HepG2 (cell line): ENCODE measurements around the gene RGS7. TPM values are rescaled to one million over a fixed set of nuclear protein-coding genes. Genes with fewer than 3 reads are reported as not detected.

Experiments used
- ATAC-seq: fragments of 200-7000 bp; cut with Tn5 transposase; 3 replicates; pipeline ENCODE4 v1.9.1; 2020; ENCODE audit warnings: mild to moderate bottlenecking, moderate library complexity
- BruUV-seq: library from RNA; stranded (reverse); fragments of 400-500 nt; replicated peaks from 2 replicates; lab custom pipeline; 2021; lab: Mats Ljungman, UMichigan
- CTCF ChIA-PET: fragments of 300-600 bp; formaldehyde crosslinking; extraction: SDS; loops from one replicate; lab custom pipeline; 2021; ENCODE audit warnings: low total read pairs, inconsistent platforms, low intra/inter-chr PET ratio; lab: Yijun Ruan, JAX
- POLR2A ChIA-PET: fragments of 350-600 bp; sonication (Branson Sonifier 250); formaldehyde crosslinking; loops from one replicate; lab custom pipeline; 2020; ENCODE audit warnings: antibody characterized with exemption, inconsistent platforms; lab: Yijun Ruan, JAX
- DNase-seq: peaks from one replicate; pipeline ENCODE4 v3.0.0-alpha.2; 2015; ENCODE audit warnings: low spot score
- FAIRE-seq: peaks from 3 replicates; lab custom pipeline; 2011; peaks lifted over from hg19 to GRCh38; lab: Jason Lieb, UNC
- H2AFZ ChIP-seq: one replicate; pipeline ENCODE4 v1.6.1; 2011; ENCODE audit warnings: low read length, inconsistent platforms
- H3K27ac ChIP-seq: fragments of 300-600 bp; 3 replicates; pipeline ENCODE4 v1.8.0; 2011; ENCODE audit warnings: mixed run types, mild to moderate bottlenecking, mixed read lengths, low read length, inconsistent platforms; ENCODE audit not compliant: insufficient read depth; ENCODE audit errors: extremely low read length
- H3K27me3 ChIP-seq, 2 experiments: fragments of 200-600 bp in 1 of 2; 2 replicates in 1 of 2; 3 replicates in 1 of 2; pipeline versions ENCODE4 v1.6.0 to v1.8.0; 2011; ENCODE audit warnings: low read length in 2 of 2, mild to moderate bottlenecking in 2 of 2, moderate library complexity in 2 of 2, inconsistent platforms in 1 of 2; ENCODE audit not compliant: insufficient read depth in 2 of 2, control insufficient read depth in 1 of 2
- H3K36me3 ChIP-seq, 2 experiments: fragments of 200-600 bp in 1 of 2; replicated peaks in 1 of 2; 2 replicates in 1 of 2; 3 replicates in 1 of 2; pipeline versions ENCODE4 v1.5.1 to v1.8.0; 2011; ENCODE audit warnings: low read length in 2 of 2, inconsistent platforms in 1 of 2; ENCODE audit not compliant: insufficient read depth in 2 of 2, control insufficient read depth in 1 of 2
- H3K4me1 ChIP-seq: 2 replicates; pipeline ENCODE4 v1.5.1; 2012; ENCODE audit warnings: low read length, inconsistent platforms; ENCODE audit not compliant: insufficient read depth
- H3K4me2 ChIP-seq: 2 replicates; pipeline ENCODE4 v1.6.0; 2011; ENCODE audit warnings: low read depth, low read length, inconsistent platforms
- H3K4me3 ChIP-seq, 3 experiments: fragments of 200-600 bp in 1 of 3; sonication (generic), shearing (Covaris generic) in 1 of 3; replicated peaks in 1 of 3; 2 replicates each; pipeline ENCODE4 v1.5.1; 2011 to 2016; ENCODE audit warnings: low read length in 3 of 3, inconsistent platforms in 2 of 3, low read depth in 2 of 3, mild to moderate bottlenecking in 2 of 3, control low read depth in 1 of 3, mixed read lengths in 1 of 3; ENCODE audit not compliant: insufficient read depth in 1 of 3
- H3K79me2 ChIP-seq: one replicate; pipeline ENCODE4 v1.6.1; 2011; ENCODE audit warnings: low read length, inconsistent platforms; ENCODE audit not compliant: insufficient read depth
- H3K9ac ChIP-seq: 2 replicates; pipeline ENCODE4 v1.6.0; 2011; ENCODE audit warnings: mild to moderate bottlenecking, low read depth, low read length, inconsistent platforms; ENCODE audit not compliant: insufficient read depth
- H3K9me3 ChIP-seq: 2 replicates; pipeline ENCODE4 v1.5.1; 2012; ENCODE audit warnings: mild to moderate bottlenecking, low read length
- H4K20me1 ChIP-seq: 2 replicates; pipeline ENCODE4 v1.6.0; 2011; ENCODE audit warnings: inconsistent platforms, mild to moderate bottlenecking, low read length, moderate library complexity; ENCODE audit not compliant: insufficient read depth
- ASH2L ChIP-seq: fragments of 300-600, 200-600 bp; sonication (generic); IDR thresholded peaks from 2 replicates; pipeline ENCODE4 v1.7.0; 2017; ENCODE audit warnings: low read depth, mild to moderate bottlenecking, moderate library complexity, mixed read lengths, low read length; ENCODE audit not compliant: insufficient read length
- ATRX ChIP-seq: sonication (generic); formaldehyde crosslinking; IDR thresholded peaks from 2 replicates; pipeline ENCODE4 v1.4.0; 2020; ENCODE audit warnings: missing genetic modification reagents, borderline replicate concordance
- KDM6A ChIP-seq: IDR thresholded peaks from 2 replicates; pipeline ENCODE4 v1.6.1; 2016; ENCODE audit warnings: low read depth
- ZNF180 ChIP-seq: sonication (generic); formaldehyde crosslinking; IDR thresholded peaks from 2 replicates; pipeline ENCODE4 v1.4.0; 2020; ENCODE audit warnings: low read depth, missing genetic modification reagents, borderline replicate concordance
- ZNF543 ChIP-seq: sonication (generic); formaldehyde crosslinking; IDR thresholded peaks from 2 replicates; pipeline ENCODE4 v1.4.0; 2020; ENCODE audit warnings: mild to moderate bottlenecking, missing genetic modification reagents
- ZNF569 ChIP-seq: sonication (generic); formaldehyde crosslinking; IDR thresholded peaks from 2 replicates; pipeline ENCODE4 v1.5.0; 2020; ENCODE audit warnings: mild to moderate bottlenecking, missing genetic modification reagents, moderate library complexity, borderline replicate concordance
- ZSCAN12 ChIP-seq: sonication (generic); formaldehyde crosslinking; IDR thresholded peaks from 2 replicates; pipeline ENCODE4 v1.9.0; 2021; ENCODE audit warnings: mild to moderate bottlenecking, missing genetic modification reagents
- WGBS: methylation state at CpG from one replicate; pipeline ENCODE4 v1.1.6; 2017; ENCODE audit warnings: low lambda C conversion rate; 5-methylcytosine and 5-hydroxymethylcytosine counted together
- in situ Hi-C: cut with HindIII; loops from 2 replicates; pipeline ENCODE4 v1.10.0; 2017; ENCODE audit warnings: low pct_unique_long_range_greater_than_20kb; ENCODE audit not compliant: extremely low pct_ligation_motif_present
- intact Hi-C: fragments of 100-400 bp; cut with micrococcal nuclease; formaldehyde crosslinking; loops from one replicate; pipeline ENCODE4 v1.10.0; 2022; ENCODE audit not compliant: unreplicated experiment
- polyA plus RNA-seq, 8 experiments: library from polyadenylated mRNA; depleted of rRNA in 3 of 8; stranded (reverse) in 7 of 8; unstranded in 1 of 8; fragments of >200 nt; fragmentation: Illumina TruSeq in 4 of 8; extraction: Trizol in 4 of 8; gene quantifications; 2 replicates each; pipeline versions ENCODE4 v1.2.1 to v1.2.3, GENCODE V29; 2011 to 2016; ENCODE audit warnings: low read depth in 4 of 8, missing spikeins in 1 of 8, mixed read lengths in 1 of 8; ENCODE audit not compliant: insufficient read depth in 1 of 8
- total RNA-seq, 5 experiments: library from RNA; depleted of rRNA; stranded (reverse); fragments of >200 nt; fragmentation: Illumina TruSeq; extraction: Trizol; gene quantifications; 2 replicates each; pipeline ENCODE4 v1.2.3, GENCODE V29; 2016; ENCODE audit warnings: low read depth in 1 of 5
- TF ChIP-seq, protein P1 (sequence below): sonication (generic); formaldehyde crosslinking; IDR thresholded peaks from 2 replicates; pipeline ENCODE4 v1.4.0; 2020; ENCODE audit warnings: missing genetic modification reagents
- TF ChIP-seq, protein P2 (sequence below): IDR thresholded peaks from 2 replicates; pipeline ENCODE4 v1.6.1; 2016; ENCODE audit warnings: low read depth, control low read depth

RGS7 gene
- total and polyA plus RNA-seq, 2 of the 13 experiments (the other 11 are each of a cell fraction or from before 2014, with no cell fraction given): not detected

DNA sequence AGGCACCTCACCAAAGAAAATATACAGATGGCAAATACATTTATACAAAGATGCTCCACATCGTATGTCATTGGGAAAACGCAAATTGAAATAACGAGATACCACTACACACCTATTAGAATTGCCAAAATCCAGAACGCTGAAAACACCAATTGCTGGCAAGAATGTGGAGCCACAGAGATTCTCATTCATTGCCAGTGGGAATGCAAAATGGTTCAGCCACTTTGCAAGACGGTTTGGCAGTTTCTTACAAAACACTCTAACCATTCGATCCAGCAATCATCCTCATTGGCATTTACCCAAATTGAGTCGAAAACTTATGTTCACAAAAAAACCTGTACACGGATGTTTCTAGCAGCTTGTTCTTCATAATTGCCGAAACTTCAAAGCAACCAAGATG, 521.7 kb downstream of the RGS7 start (continued):
- no peak for TF ChIP-seq ATRX

DNA sequence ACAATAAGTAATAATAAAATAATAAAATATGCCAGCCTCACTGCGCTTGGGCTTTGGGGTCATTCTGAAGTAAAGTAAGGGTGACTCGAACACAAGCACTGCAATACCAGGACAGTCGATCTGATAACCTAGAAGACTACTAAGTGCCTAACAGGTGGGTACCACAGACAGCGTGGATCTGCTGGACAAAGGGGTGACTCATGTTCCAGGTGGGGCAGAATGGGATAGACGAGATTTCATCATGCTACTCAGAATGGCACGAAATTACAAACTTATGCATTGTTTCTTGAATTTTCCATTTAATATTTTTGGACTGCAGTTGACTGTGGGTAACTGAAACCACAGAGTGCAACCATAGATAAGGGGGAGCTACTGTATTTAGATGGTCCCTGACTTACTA, 523.9 kb downstream of the RGS7 start:
- no peaks in the 10 kb centered on the region for H3K9me3 ChIP-seq
- ATAC-seq (no peak), DNase-seq (no peak), FAIRE-seq (no peak)
- in situ Hi-C loops: no loop called here
- H3K27me3 ChIP-seq: no peaks in the 10 kb centered on the region
- no peaks in the 10 kb centered on the region for H3K79me2 ChIP-seq
- no peak overlapping the region for H3K9ac ChIP-seq
- BruUV-seq: no TSS peak
- no peak overlapping the region for H3K4me2 ChIP-seq
- TF ChIP-seq, protein P1, sequence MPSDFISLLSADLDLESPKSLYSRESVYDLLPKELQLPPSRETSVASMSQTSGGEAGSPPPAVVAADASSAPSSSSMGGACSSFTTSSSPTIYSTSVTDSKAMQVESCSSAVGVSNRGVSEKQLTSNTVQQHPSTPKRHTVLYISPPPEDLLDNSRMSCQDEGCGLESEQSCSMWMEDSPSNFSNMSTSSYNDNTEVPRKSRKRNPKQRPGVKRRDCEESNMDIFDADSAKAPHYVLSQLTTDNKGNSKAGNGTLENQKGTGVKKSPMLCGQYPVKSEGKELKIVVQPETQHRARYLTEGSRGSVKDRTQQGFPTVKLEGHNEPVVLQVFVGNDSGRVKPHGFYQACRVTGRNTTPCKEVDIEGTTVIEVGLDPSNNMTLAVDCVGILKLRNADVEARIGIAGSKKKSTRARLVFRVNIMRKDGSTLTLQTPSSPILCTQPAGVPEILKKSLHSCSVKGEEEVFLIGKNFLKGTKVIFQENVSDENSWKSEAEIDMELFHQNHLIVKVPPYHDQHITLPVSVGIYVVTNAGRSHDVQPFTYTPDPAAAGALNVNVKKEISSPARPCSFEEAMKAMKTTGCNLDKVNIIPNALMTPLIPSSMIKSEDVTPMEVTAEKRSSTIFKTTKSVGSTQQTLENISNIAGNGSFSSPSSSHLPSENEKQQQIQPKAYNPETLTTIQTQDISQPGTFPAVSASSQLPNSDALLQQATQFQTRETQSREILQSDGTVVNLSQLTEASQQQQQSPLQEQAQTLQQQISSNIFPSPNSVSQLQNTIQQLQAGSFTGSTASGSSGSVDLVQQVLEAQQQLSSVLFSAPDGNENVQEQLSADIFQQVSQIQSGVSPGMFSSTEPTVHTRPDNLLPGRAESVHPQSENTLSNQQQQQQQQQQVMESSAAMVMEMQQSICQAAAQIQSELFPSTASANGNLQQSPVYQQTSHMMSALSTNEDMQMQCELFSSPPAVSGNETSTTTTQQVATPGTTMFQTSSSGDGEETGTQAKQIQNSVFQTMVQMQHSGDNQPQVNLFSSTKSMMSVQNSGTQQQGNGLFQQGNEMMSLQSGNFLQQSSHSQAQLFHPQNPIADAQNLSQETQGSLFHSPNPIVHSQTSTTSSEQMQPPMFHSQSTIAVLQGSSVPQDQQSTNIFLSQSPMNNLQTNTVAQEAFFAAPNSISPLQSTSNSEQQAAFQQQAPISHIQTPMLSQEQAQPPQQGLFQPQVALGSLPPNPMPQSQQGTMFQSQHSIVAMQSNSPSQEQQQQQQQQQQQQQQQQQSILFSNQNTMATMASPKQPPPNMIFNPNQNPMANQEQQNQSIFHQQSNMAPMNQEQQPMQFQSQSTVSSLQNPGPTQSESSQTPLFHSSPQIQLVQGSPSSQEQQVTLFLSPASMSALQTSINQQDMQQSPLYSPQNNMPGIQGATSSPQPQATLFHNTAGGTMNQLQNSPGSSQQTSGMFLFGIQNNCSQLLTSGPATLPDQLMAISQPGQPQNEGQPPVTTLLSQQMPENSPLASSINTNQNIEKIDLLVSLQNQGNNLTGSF (CRISPR knock-in tag): no peak
- TF ChIP-seq ZSCAN12 (CRISPR knock-in tag) (no peak), ASH2L (no peak), KDM6A (CRISPR knock-in tag) (no peak), ZNF180 (CRISPR knock-in tag) (no peak), ZNF543 (CRISPR knock-in tag) (no peak), ZNF569 (CRISPR knock-in tag) (no peak)
- TF ChIP-seq, protein P2, sequence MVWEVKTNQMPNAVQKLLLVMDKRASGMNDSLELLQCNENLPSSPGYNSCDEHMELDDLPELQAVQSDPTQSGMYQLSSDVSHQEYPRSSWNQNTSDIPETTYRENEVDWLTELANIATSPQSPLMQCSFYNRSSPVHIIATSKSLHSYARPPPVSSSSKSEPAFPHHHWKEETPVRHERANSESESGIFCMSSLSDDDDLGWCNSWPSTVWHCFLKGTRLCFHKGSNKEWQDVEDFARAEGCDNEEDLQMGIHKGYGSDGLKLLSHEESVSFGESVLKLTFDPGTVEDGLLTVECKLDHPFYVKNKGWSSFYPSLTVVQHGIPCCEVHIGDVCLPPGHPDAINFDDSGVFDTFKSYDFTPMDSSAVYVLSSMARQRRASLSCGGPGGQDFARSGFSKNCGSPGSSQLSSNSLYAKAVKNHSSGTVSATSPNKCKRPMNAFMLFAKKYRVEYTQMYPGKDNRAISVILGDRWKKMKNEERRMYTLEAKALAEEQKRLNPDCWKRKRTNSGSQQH: no peak
- no peak overlapping the region for H3K4me3 ChIP-seq
- CTCF ChIA-PET: no interaction called here
- POLR2A ChIA-PET: no interaction called here
- 4% methylated on average over 5 of the region's 6 CpGs for WGBS
- intact Hi-C loops: no loop called here
- no peaks in the 10 kb centered on the region for H3K4me1 ChIP-seq
- H3K36me3 ChIP-seq: no peaks in the 10 kb centered on the region
- H4K20me1 ChIP-seq: no peaks in the 10 kb centered on the region
- H2AFZ ChIP-seq: no peak overlapping the region
- H3K27ac ChIP-seq: no peak overlapping the region
